Brain microvascular endothelial cell (primary cell): Measurements from ENCODE around the gene TBC1D21.

Source experiments
- DNase-seq: peaks from one replicate; pipeline ENCODE4 v3.0.0-alpha.2; 2020
- H3K27ac ChIP-seq: fragments of 250-450 bp; sonication (Bioruptor Pico); 2 replicates; pipeline ENCODE4 v1.5.1; 2020; ENCODE audit warnings: mild to moderate bottlenecking, moderate library complexity
- H3K27me3 ChIP-seq: fragments of 250-450 bp; sonication (Bioruptor Pico); replicated peaks from 2 replicates; pipeline ENCODE4 v1.5.1; 2020; ENCODE audit warnings: mild to moderate bottlenecking
- H3K36me3 ChIP-seq: fragments of 250-450 bp; sonication (Bioruptor Pico); replicated peaks from 2 replicates; pipeline ENCODE4 v1.5.1; 2020; ENCODE audit warnings: mild to moderate bottlenecking
- H3K4me3 ChIP-seq: 2 replicates; pipeline ENCODE4 v1.5.1; 2011; ENCODE audit warnings: low read depth, mild to moderate bottlenecking, control low read depth, low read length, moderate library complexity
- in situ Hi-C: cut with HindIII; loops from 2 replicates; pipeline ENCODE4 v1.10.0; 2017; ENCODE audit warnings: low sequenced_read_pairs, low pct_ligation_motif_present
- TF ChIP-seq, protein P1 (sequence below): IDR thresholded peaks from 2 replicates; pipeline ENCODE4 v1.5.1; 2011; ENCODE audit warnings: low read depth, mild to moderate bottlenecking, moderate library complexity, low read length, control low read depth, inconsistent platforms; ENCODE audit errors: missing control alignments

The TBC1D21 gene, protein sequence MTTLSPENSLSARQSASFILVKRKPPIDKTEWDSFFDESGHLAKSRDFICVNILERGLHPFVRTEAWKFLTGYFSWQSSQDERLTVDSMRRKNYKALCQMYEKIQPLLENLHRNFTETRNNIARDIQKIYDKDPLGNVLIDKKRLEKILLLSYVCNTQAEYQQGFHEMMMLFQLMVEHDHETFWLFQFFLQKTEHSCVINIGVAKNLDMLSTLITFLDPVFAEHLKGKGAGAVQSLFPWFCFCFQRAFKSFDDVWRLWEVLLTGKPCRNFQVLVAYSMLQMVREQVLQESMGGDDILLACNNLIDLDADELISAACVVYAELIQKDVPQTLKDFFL

GRCh38 chr15:73873456-73873855 is at the start of gene TBC1D21:
TBC1D21 (plus strand) TSS chr15:73873564; CDS start chr15:73873710, 146 bp downstream.
- no peak for DNase-seq
- Histone ChIP-seq H3K4me3 (no peak within 1 kb of the TSS), H3K27ac (no peak within 1 kb of the TSS), H3K36me3 (no peaks in the 10 kb centered on the region), H3K27me3 (peaks cover 9% of the 10 kb centered on the region)
- in situ Hi-C loops = no loop called here
- TF ChIP-seq, protein P1, sequence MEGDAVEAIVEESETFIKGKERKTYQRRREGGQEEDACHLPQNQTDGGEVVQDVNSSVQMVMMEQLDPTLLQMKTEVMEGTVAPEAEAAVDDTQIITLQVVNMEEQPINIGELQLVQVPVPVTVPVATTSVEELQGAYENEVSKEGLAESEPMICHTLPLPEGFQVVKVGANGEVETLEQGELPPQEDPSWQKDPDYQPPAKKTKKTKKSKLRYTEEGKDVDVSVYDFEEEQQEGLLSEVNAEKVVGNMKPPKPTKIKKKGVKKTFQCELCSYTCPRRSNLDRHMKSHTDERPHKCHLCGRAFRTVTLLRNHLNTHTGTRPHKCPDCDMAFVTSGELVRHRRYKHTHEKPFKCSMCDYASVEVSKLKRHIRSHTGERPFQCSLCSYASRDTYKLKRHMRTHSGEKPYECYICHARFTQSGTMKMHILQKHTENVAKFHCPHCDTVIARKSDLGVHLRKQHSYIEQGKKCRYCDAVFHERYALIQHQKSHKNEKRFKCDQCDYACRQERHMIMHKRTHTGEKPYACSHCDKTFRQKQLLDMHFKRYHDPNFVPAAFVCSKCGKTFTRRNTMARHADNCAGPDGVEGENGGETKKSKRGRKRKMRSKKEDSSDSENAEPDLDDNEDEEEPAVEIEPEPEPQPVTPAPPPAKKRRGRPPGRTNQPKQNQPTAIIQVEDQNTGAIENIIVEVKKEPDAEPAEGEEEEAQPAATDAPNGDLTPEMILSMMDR = no peak

DNA sequence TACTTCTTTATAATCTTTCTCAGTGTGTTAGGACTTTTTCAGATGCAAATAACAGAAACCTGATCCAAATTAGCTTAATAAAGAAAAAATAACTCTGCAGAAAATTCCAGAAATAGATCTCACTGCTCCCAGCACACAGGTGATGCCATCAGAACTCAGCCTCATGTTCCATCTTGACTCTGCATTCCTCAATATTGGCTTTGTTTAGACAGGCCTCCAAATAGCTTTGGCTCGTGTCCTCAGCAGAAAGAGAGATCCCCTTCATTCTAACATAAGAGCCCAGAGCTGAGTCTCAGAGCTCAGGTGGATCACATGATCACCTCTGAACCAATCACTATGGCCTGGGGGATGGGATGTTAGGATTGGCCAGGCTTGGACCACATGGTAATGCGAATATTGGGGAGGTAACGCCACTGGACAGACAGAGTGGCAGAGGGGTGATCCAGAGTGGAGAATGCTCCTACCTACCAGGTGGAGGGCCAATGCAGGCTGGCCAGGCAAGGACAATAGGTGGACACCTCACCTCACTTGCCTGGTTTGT is 46.6 kb upstream of the TBC1D21 start:
- DNase-seq = no peak
- in situ Hi-C loops = no loop called here
- TF ChIP-seq, protein P1 = no peak
- Histone ChIP-seq H3K27me3 (no peaks in the 10 kb centered on the region), H3K4me3 (no peak overlapping the region), H3K27ac (no peak overlapping the region), H3K36me3 (no peaks in the 10 kb centered on the region)

- in situ Hi-C loops = no loop called here
- H3K36me3 ChIP-seq = no peaks in the 10 kb centered on the region
These were observed 43.8 kb upstream of the TBC1D21 start for GRCh38 chr15:73829523-73829922.

DNA sequence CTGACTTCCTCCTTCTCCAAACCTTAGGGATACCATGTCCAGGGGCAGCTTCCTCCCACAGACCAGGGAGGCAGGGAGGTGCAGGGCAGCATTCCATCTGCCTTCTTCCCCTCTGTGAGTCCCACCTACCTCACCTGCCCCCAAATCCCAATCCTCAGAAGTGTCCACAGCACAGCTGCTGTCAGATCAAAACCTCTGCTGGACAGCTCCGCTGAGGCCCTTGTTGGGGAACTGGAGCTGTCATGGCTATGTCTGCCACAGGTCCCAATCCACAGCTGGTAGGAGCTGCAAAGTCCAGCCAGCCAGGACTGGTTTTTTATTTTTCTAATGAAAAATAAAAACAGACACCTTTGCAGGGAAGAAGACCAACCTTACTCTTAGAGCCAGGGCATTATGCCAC is 40.7 kb upstream of the TBC1D21 start:
- Histone ChIP-seq H3K27me3 (peaks cover 2% of the 10 kb centered on the region), H3K4me3 (no peak overlapping the region), H3K36me3 (no peaks in the 10 kb centered on the region), H3K27ac (no peak overlapping the region)
- no peak for DNase-seq
- in situ Hi-C loops = no loop called here
- TF ChIP-seq, protein P1 = no peak

More at GRCh38 chr15:73829523-73829922, 43.8 kb upstream of the TBC1D21 start:
- H3K27me3 ChIP-seq = no peaks in the 10 kb centered on the region
- no peak overlapping the region for H3K4me3 ChIP-seq
- TF ChIP-seq, protein P1 = no peak
- H3K27ac ChIP-seq = no peak overlapping the region
- DNase-seq = no peak

DNA sequence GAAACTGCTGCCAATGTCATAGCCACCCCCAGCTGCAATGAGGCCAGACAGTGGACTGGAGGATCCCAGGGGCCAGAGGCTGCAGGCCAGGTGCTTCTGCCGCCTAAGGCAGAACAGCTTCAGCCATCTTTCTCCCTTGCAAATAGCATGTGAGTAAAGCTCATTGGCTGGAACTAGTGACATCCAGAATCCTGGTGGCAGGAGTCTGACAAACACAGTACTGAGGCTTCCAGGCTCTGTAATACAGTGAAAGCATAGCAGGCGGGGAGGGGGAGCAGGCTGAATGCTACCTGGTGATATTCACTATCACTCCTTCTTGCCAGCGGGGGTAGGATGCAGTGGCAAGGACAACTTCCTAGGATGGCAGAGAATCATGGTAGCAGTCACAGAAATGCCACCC is 36.5 kb upstream of the TBC1D21 start:
- in situ Hi-C loops = no loop called here
- Histone ChIP-seq H3K27ac (no peak overlapping the region), H3K27me3 (peaks cover 10% of the 10 kb centered on the region), H3K4me3 (no peak overlapping the region), H3K36me3 (no peaks in the 10 kb centered on the region)
- no peak for DNase-seq
- TF ChIP-seq, protein P1 = no peak
